Retinal pigment epithelial cell (primary cell): ENCODE measurements around the gene PCCB.

Source experiments
- DNase-seq: peaks from one replicate; pipeline ENCODE4 v3.0.0-alpha.2; 2010; ENCODE audit warnings: low read depth
- H3K4me3 ChIP-seq: 2 replicates; pipeline ENCODE4 v1.5.1; 2011; ENCODE audit warnings: mild to moderate bottlenecking, low read length, control low read depth, moderate library complexity
- CTCF ChIP-seq: conservative IDR thresholded peaks from 2 replicates; pipeline ENCODE4 v1.5.1; 2011; ENCODE audit warnings: low read depth, low read length, control low read depth, inconsistent platforms

Gene PCCB

GRCh38 chr3:136236109-136236508, 14.0 kb upstream of the PCCB start:
- H3K4me3 ChIP-seq = no peak overlapping the region
- no peak for TF ChIP-seq CTCF
- DNase-seq = no peak

GRCh38 chr3:136237103-136237502, 13.0 kb upstream of the PCCB start:
- no peak for TF ChIP-seq CTCF
- DNase-seq = no peak
- H3K4me3 ChIP-seq = no peak overlapping the region

DNA sequence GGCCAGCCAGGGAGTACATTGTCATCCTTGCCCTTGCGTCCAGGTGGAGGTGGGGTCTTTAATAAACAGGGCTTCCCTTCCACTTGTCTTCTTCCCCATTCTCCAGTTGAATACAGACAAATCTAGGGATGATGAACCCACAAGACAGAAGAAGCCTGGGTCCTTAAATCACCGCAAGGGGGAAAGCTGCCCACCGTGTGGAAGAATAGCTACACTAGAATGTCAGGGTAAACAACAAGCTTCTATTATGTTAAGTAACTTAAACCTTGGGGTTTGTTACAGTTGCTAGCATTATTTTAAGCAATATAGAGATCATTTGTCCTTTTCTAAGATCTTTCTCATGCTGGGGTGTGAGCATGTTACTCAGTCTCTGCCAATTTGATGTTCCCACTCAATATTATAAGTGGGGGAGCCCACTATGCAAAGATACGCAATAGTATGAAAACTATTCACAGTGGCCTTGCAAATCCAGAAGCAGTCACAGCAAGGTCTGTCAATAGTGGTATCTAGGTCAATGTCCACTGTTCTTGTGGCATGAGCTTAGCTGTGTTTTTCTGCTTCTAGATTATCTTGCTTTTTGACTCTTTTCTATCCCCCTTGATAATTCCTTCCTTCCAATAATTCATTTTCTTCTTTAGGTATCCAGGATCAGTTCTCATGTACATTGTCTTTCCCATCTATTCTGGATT, 12.0 kb upstream of the PCCB start:
- H3K4me3 ChIP-seq = no peak overlapping the region
- DNase-seq = no peak
- TF ChIP-seq CTCF = no peak

- TF ChIP-seq CTCF = no peak
- DNase-seq = no peak
- no peak overlapping the region for H3K4me3 ChIP-seq
These were observed 11.0 kb upstream of the PCCB start for GRCh38 chr3:136239094-136239493.

DNA sequence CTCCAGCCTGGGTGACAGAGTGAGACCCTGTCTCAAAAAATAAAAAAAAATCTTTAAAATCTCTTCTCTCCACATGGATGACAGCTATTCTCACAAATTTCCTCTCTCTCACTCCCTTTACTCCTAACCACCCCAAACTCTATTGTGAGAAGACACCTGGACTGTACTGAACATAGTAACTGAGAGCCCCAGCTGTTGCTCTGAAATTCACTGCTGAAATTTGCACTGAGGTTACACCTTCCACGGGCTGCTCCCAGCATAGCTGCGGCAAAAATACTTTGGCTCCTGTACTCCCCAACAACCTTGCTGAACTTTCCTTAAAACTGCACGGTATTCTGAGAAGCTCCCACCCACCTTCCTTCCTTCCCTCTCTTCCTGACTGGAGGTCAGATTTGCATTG, 4.4 kb upstream of the PCCB start:
- TF ChIP-seq CTCF = no peak
- no peak for DNase-seq
- no peak overlapping the region for H3K4me3 ChIP-seq

DNA sequence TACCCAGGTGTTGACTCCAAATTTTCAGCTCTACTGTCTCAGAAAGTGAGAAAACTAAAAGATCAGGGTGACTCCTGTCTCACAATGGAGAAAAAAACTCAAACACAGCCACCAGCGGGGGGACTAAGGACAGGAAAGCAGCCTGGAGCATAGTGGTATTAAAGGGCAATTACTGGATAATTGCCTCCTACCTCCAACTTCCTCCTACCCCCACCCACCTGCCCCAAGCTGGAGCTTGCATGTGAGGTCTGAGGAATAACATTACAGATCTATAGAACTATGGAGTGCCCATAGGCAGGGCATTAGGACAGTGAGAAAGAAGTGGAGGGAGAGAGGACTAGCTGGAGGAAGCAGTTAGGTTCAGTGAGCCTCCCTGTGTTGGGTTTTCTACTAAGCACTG, 2.7 kb upstream of the PCCB start:
- H3K4me3 ChIP-seq = no peak overlapping the region
- no peak for DNase-seq
- no peak for TF ChIP-seq CTCF

DNA sequence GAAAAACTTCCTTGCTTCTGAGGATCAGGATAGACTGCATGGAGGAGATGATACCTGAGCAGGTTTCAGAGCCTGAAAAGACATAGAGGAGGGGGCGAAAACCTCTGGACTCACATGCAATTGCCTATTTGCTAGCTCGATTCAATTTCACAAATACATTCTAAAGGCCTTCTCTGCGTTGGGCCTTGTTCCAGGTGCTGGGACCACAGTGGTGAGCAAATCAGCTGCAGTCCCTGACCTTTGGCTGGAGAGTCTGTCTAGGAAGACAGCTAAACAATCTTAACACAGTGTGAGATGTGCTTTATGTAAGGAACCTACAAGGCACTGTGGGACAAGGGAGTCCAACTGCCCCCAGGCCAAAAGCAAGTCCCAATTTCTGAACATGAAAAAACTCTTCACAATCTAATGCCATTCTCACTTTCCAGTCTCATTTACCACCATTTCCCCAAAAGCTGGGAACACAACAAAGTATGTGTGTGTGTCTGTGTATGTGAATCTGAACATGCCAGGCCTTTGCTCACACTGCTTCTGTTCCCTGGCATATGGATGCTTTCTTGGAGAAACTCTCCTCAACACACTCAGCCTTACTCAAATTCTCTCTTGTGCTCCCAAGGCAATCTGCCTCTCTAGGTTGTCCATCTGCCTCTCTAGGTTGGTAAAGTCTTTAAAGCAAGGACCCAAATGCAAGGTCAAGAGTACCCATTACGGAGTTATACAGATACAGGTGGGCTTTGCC, 2.1 kb upstream of the PCCB start:
- no peak for TF ChIP-seq CTCF
- H3K4me3 ChIP-seq = no peak overlapping the region
- no peak for DNase-seq
